Activated CD8-positive, alpha-beta memory T cell treated with anti-CD3 and anti-CD28 coated beads, Interleukin-2, amount 10 ng/mL, durations not matched to agents 7 days and 5 days (primary cell): Measurements from ENCODE around the gene ERMARD. TPM values are rescaled to one million over a fixed set of nuclear protein-coding genes. Genes with fewer than 3 reads are reported as not detected.
A peak's percentile ranks its signal among the peaks of the same experiment; 100 is the strongest.

Experiments used
- ATAC-seq: fragments of 150-1000 bp; cut with Tn5 transposase; one replicate; pipeline ENCODE4 v1.10.0; 2021; ENCODE audit warnings: moderate library complexity
- CTCF ChIA-PET: fragments of 350-600 bp; sonication (Branson Sonifier 250); formaldehyde crosslinking; loops from one replicate; lab custom pipeline; 2021; ENCODE audit warnings: antibody characterized with exemption; lab: Charles Lee
- DNase-seq: peaks from one replicate; pipeline ENCODE4 v3.0.0-alpha.2; 2020
- H3K27ac Mint-ChIP-seq: one replicate; pipeline ENCODE4 v1.8.0; 2021; ENCODE audit warnings: mild to moderate bottlenecking, mixed read lengths
- H3K27me3 Mint-ChIP-seq: one replicate; pipeline ENCODE4 v1.8.0; 2021; ENCODE audit warnings: mixed read lengths
- H3K36me3 Mint-ChIP-seq: one replicate; pipeline ENCODE4 v1.8.0; 2021; ENCODE audit warnings: mild to moderate bottlenecking, mixed read lengths
- H3K4me1 Mint-ChIP-seq: one replicate; pipeline ENCODE4 v1.8.0; 2021; ENCODE audit warnings: mixed read lengths
- H3K4me3 Mint-ChIP-seq: one replicate; pipeline ENCODE4 v1.8.0; 2021; ENCODE audit warnings: mild to moderate bottlenecking, moderate library complexity, mixed read lengths
- H3K9me3 Mint-ChIP-seq: one replicate; pipeline ENCODE4 v1.8.0; 2022; ENCODE audit warnings: low read depth, mixed read lengths
- total RNA-seq, 2 experiments: library from RNA; stranded (reverse); gene quantifications; one replicate each; pipeline ENCODE4 v1.2.3, GENCODE V29; 2021

ERMARD gene
- total RNA-seq, 2 experiments from 2014 or later = 29.3 to 36.7 TPM

GRCh38 chr6:169830876-169831275 is 79.5 kb downstream of the ERMARD start:
- no peaks in the 10 kb centered on the region for H3K9me3 Mint-ChIP-seq
- peaks cover 2% of the 10 kb centered on the region for H3K4me1 Mint-ChIP-seq
- ATAC-seq = no peak
- no peaks in the 10 kb centered on the region for H3K36me3 Mint-ChIP-seq
- no peak overlapping the region for H3K4me3 Mint-ChIP-seq
- peak; percentile 36 for DNase-seq
- no peak overlapping the region for H3K27ac Mint-ChIP-seq
- H3K27me3 Mint-ChIP-seq = peaks cover 60% of the 10 kb centered on the region
- CTCF ChIA-PET = interaction anchor here (1.0 to 4.1 kb wide), 21 partner anchors 8 to 701 kb away, joined by 3 to 27 read pairs (median 8); partner anchors contain the start of gene DLL1

Other genes starting within 250 kb of the ERMARD start
- 10 to 100 TPM; 31.2 to 36.2 TPM for gene WDR27, start 49.6 kb upstream of the ERMARD start, total RNA-seq
- gene C6orf120, start 49.5 kb upstream of the ERMARD start, total RNA-seq = 10 to 100 TPM; 19.3 to 20.3 TPM
- gene PHF10, start 27.1 kb upstream of the ERMARD start, total RNA-seq = 10 to 100 TPM; 57.9 to 58.8 TPM
- 1 to 10 TPM; 2.0 to 3.3 TPM for gene DYNLT2, start 50 bp upstream of the ERMARD start, total RNA-seq